HepG2 (cell line): ENCODE data around the gene PDGFRB.

Experiments
- CEBPB ChIP-seq: IDR thresholded peaks from 2 replicates; pipeline ENCODE4 v1.6.1; 2011; ENCODE audit warnings: low read depth, low read length, improper control_type of control experiment, borderline replicate concordance
- CTCF ChIP-seq: sonication (generic); formaldehyde crosslinking; IDR thresholded peaks from 2 replicates; pipeline ENCODE4 v1.5.0; 2020; ENCODE audit warnings: mild to moderate bottlenecking, missing genetic modification reagents, moderate library complexity
- ELK4 ChIP-seq: sonication (generic); formaldehyde crosslinking; IDR thresholded peaks from 2 replicates; pipeline ENCODE4 v1.9.0; 2021; ENCODE audit warnings: missing genetic modification reagents, borderline replicate concordance
- JUND ChIP-seq: sonication (generic); formaldehyde crosslinking; IDR thresholded peaks from 2 replicates; pipeline ENCODE4 v1.8.0; 2022; ENCODE audit warnings: mild to moderate bottlenecking, missing genetic modification reagents
- MYC ChIP-seq: sonication (generic); formaldehyde crosslinking; IDR thresholded peaks from 2 replicates; pipeline ENCODE4 v1.9.0; 2021; ENCODE audit warnings: missing genetic modification reagents, borderline replicate concordance
- NBN ChIP-seq: fragments of 450-650 bp; conservative IDR thresholded peaks from 2 replicates; pipeline ENCODE4 v1.6.1; 2017
- POLR2A ChIP-seq, 2 experiments: IDR thresholded peaks; 2 replicates each; pipeline ENCODE4 v1.6.1; 2011; ENCODE audit warnings: low read depth in 2 of 2, low read length in 2 of 2, mild to moderate bottlenecking in 1 of 2, moderate library complexity in 1 of 2; ENCODE audit not compliant: insufficient read depth in 1 of 2
- POLR2AphosphoS5 ChIP-seq: IDR thresholded peaks from 2 replicates; pipeline ENCODE4 v1.6.1; 2012; ENCODE audit warnings: low read depth, low read length
- RAD21 ChIP-seq: fragments of 450-650 bp; formaldehyde crosslinking; IDR thresholded peaks from 2 replicates; pipeline ENCODE4 v1.5.0; 2020; ENCODE audit warnings: mild to moderate bottlenecking
- ZNF251 ChIP-seq: sonication (generic); formaldehyde crosslinking; IDR thresholded peaks from 2 replicates; pipeline ENCODE4 v1.9.0; 2021; ENCODE audit warnings: mild to moderate bottlenecking, missing genetic modification reagents
- ZNF558 ChIP-seq: sonication (generic); formaldehyde crosslinking; IDR thresholded peaks from 2 replicates; pipeline ENCODE4 v1.9.0; 2022; ENCODE audit warnings: mild to moderate bottlenecking, missing genetic modification reagents, borderline replicate concordance
- ZSCAN29 ChIP-seq: sonication (generic); formaldehyde crosslinking; conservative IDR thresholded peaks from 2 replicates; pipeline ENCODE4 v1.4.0; 2020; ENCODE audit warnings: mild to moderate bottlenecking, missing genetic modification reagents

- no peak for TF ChIP-seq JUND (CRISPR knock-in tag)
- TF ChIP-seq ELK4: no peak
- TF ChIP-seq MYC: no peak
- TF ChIP-seq POLR2A (IDR thresholded peaks at IDR 0.05; ENCODE audit: insufficient read depth in 1 of 2, low read depth in 2 of 2, low read length in 2 of 2): no peak
- TF ChIP-seq POLR2AphosphoS5: no peak
- no peak for TF ChIP-seq CEBPB
- TF ChIP-seq ZNF251 (CRISPR knock-in tag): no peak
- TF ChIP-seq ZSCAN29: no peak
- TF ChIP-seq ZNF558: no peak
- no peak for TF ChIP-seq NBN
- TF ChIP-seq RAD21 (CRISPR knock-in tag): no peak
- TF ChIP-seq CTCF (CRISPR knock-in tag): no peak
Measured at GRCh38 chr5:150190987-150191386, 35.3 kb upstream of the PDGFRB start.
